GM23338 (cell line): ENCODE measurements around the gene RFXAP.

Experiments used
- CREB1 ChIP-seq: fragments of 250-450 bp; sonication (Bioruptor Pico); IDR thresholded peaks from 2 replicates; pipeline ENCODE4 v1.5.0; 2020; ENCODE audit warnings: low read depth, mild to moderate bottlenecking, moderate library complexity
- EZH2 ChIP-seq: fragments of 200-600 bp; sonication (generic); IDR thresholded peaks from one replicate; pipeline ENCODE4 v1.8.0; 2017; ENCODE audit warnings: antibody characterized with exemption, mild to moderate bottlenecking, low read depth; ENCODE audit not compliant: unreplicated experiment

- TF ChIP-seq CREB1 (CRISPR knock-in tag) (peak; percentile 58; the same call in 1 of the 2 replicates), EZH2 (no peak)
These were observed 23.6 kb upstream of the RFXAP start for GRCh38 chr13:36795463-36795862.
